HG03039 (cell line): Measurements from ENCODE around the gene KCNK4.
"Not testable (repeated sequence)": the region's sequence is repeated elsewhere in the genome, so short reads cannot be mapped to it uniquely, and the experiment has no call there.

Experiments used
- ATAC-seq: cut with Tn5 transposase; IDR thresholded peaks from one replicate; pipeline ENCODE4 v1.9.1; 2021; ENCODE audit warnings: mild to moderate bottlenecking, moderate library complexity; ENCODE audit not compliant: unreplicated experiment

Gene KCNK4

GRCh38 chr11:64322925-64323260, 31.8 kb downstream of the KCNK4 start:
- ATAC-seq = no peak

- ATAC-seq = no peak
Measured at GRCh38 chr11:64323373-64323772, 32.3 kb downstream of the KCNK4 start.

- ATAC-seq = not testable (repeated sequence)
Measured at GRCh38 chr11:64323984-64324383, 32.9 kb downstream of the KCNK4 start.

- no peak for ATAC-seq
Measured at GRCh38 chr11:64324692-64325469, 33.8 kb downstream of the KCNK4 start.

- ATAC-seq = no peak
Measured at GRCh38 chr11:64327375-64327774, 36.3 kb downstream of the KCNK4 start.

- no peak for ATAC-seq
Measured at GRCh38 chr11:64327993-64328392, 36.9 kb downstream of the KCNK4 start.

- ATAC-seq = no peak
Measured at GRCh38 chr11:64330888-64331287, 39.8 kb downstream of the KCNK4 start.

GRCh38 chr11:64331569-64332371, 40.7 kb downstream of the KCNK4 start:
- peak; percentile 40 for ATAC-seq

- no peak for ATAC-seq
Measured at GRCh38 chr11:64333556-64333955, 42.5 kb downstream of the KCNK4 start.

- ATAC-seq = peak; percentile 58
Measured at GRCh38 chr11:64334764-64335735, 43.9 kb downstream of the KCNK4 start.

GRCh38 chr11:64337538-64338249, 46.6 kb downstream of the KCNK4 start:
- no peak for ATAC-seq

- ATAC-seq = no peak
Measured at GRCh38 chr11:64338716-64339115, 47.6 kb downstream of the KCNK4 start.

GRCh38 chr11:64339286-64339685, 48.2 kb downstream of the KCNK4 start:
- no peak for ATAC-seq

GRCh38 chr11:64339754-64340408, 48.8 kb downstream of the KCNK4 start, which contains the start of gene CCDC88B:
TSS of gene CCDC88B (plus strand) at chr11:64340204. CDS start at chr11:64340267, 63 bp downstream.
- no peak for ATAC-seq

GRCh38 chr11:64340671-64341335, 49.7 kb downstream of the KCNK4 start:
- ATAC-seq = peak; percentile 34

GRCh38 chr11:64341429-64341828, 50.3 kb downstream of the KCNK4 start:
- no peak for ATAC-seq

GRCh38 chr11:64341851-64342791, 51.0 kb downstream of the KCNK4 start:
- ATAC-seq = no peak
